Adrenal gland (tissue), 5 donors: ENCODE results near the gene AUTS2.

ENCODE experiments used
- POLR2A ChIP-seq, 2 donors: fragments of 450-650 bp; IDR thresholded peaks; one replicate each; pipeline ENCODE4 v1.6.1; 2017; ENCODE audit warnings: antibody characterized with exemption in 2 of 2, mild to moderate bottlenecking in 2 of 2, moderate library complexity in 1 of 2
- TF ChIP-seq, protein P1 (sequence below), 6 experiments: fragments of 450-650 bp in 4 of 6; fragments of 200-600 bp in 2 of 6; sonication (generic) in 1 of 6; IDR thresholded peaks; 1 replicate in 5 of 6; 2 replicates in 1 of 6; pipeline versions ENCODE4 v1.5.1 to v1.8.0; 2016 to 2021; ENCODE audit warnings: antibody characterized with exemption in 6 of 6, mild to moderate bottlenecking in 2 of 6, moderate library complexity in 1 of 6
- donor health status: DM: no; HTN: no; CAD: no.

DNA sequence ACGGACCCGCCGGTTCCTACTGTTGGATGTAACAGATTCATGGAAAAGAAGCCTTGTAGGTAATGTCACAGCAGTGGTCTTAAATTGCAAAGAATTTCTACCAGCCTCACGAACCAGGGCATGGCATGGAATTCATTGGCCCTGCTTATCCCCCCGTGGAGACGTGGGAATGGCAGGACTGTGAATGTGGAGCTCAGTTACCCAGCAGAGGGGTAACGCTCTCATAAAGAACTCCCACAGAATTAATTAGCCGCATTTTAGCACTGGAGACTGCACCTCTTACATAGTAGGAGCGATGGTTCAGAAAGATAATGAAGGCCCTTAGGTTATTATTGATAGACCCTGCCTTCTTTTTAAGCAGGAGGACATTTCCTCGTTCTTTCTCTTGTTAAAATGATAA, 715.4 kb downstream of the AUTS2 start:
- TF ChIP-seq, protein P1, sequence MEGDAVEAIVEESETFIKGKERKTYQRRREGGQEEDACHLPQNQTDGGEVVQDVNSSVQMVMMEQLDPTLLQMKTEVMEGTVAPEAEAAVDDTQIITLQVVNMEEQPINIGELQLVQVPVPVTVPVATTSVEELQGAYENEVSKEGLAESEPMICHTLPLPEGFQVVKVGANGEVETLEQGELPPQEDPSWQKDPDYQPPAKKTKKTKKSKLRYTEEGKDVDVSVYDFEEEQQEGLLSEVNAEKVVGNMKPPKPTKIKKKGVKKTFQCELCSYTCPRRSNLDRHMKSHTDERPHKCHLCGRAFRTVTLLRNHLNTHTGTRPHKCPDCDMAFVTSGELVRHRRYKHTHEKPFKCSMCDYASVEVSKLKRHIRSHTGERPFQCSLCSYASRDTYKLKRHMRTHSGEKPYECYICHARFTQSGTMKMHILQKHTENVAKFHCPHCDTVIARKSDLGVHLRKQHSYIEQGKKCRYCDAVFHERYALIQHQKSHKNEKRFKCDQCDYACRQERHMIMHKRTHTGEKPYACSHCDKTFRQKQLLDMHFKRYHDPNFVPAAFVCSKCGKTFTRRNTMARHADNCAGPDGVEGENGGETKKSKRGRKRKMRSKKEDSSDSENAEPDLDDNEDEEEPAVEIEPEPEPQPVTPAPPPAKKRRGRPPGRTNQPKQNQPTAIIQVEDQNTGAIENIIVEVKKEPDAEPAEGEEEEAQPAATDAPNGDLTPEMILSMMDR (IDR thresholded peaks at IDR 0.05) = no peak
- no peak for TF ChIP-seq POLR2A (IDR thresholded peaks at IDR 0.05)
